ENCODE data around the gene IQSEC1.

IQSEC1 gene

GRCh38 chr3:13091898-13092611 lies 18.8 kb upstream of the IQSEC1 start:
- TF ChIP-seq RAD21 (IDR thresholded peaks at IDR 0.05; ENCODE audit: low read depth) = peak; percentile 96
- TF ChIP-seq CEBPB (IDR thresholded peaks at IDR 0.05) = no peak

- TF ChIP-seq CEBPB (IDR thresholded peaks at IDR 0.05) = no peak
- TF ChIP-seq ZBTB7A (IDR thresholded peaks at IDR 0.05; ENCODE audit: low read depth) = no peak
- TF ChIP-seq MAX (IDR thresholded peaks at IDR 0.05) = no peak
- TF ChIP-seq TEAD4 (IDR thresholded peaks at IDR 0.05) = no peak
- TF ChIP-seq RAD21 (IDR thresholded peaks at IDR 0.05; ENCODE audit: low read depth) = no peak
- no peak for TF ChIP-seq EP300 (IDR thresholded peaks at IDR 0.05; ENCODE audit: borderline replicate concordance)
- TF ChIP-seq TCF12 (IDR thresholded peaks at IDR 0.05; ENCODE audit: low read depth) = no peak
- TF ChIP-seq EGR1 (IDR thresholded peaks at IDR 0.05) = no peak
- no peak for TF ChIP-seq CREB1 (IDR thresholded peaks at IDR 0.05; ENCODE audit: low read depth)
- TF ChIP-seq YY1 (IDR thresholded peaks at IDR 0.05; ENCODE audit: low read depth) = no peak
- no peak for TF ChIP-seq REST (IDR thresholded peaks at IDR 0.05; ENCODE audit: low read depth)
- no peak for TF ChIP-seq USF1 (IDR thresholded peaks at IDR 0.05)
- TF ChIP-seq NFIC (IDR thresholded peaks at IDR 0.05) = no peak
- no peak for TF ChIP-seq FOXM1 (IDR thresholded peaks at IDR 0.05; ENCODE audit: borderline replicate concordance, low read depth)
- no peak for TF ChIP-seq TAF1 (IDR thresholded peaks at IDR 0.05; ENCODE audit: low read depth)
Observed at GRCh38 chr3:13088028-13089006, 15.1 kb upstream of the IQSEC1 start.

- TF ChIP-seq EGR1 (IDR thresholded peaks at IDR 0.05) = no peak
- no peak for TF ChIP-seq EP300 (IDR thresholded peaks at IDR 0.05; ENCODE audit: borderline replicate concordance)
- TF ChIP-seq CEBPB (IDR thresholded peaks at IDR 0.05) = no peak
- no peak for TF ChIP-seq MAX (IDR thresholded peaks at IDR 0.05)
- no peak for TF ChIP-seq TEAD4 (IDR thresholded peaks at IDR 0.05)
- TF ChIP-seq FOXM1 (IDR thresholded peaks at IDR 0.05; ENCODE audit: borderline replicate concordance, low read depth) = no peak
- TF ChIP-seq NFIC (IDR thresholded peaks at IDR 0.05) = no peak
- no peak for TF ChIP-seq RAD21 (IDR thresholded peaks at IDR 0.05; ENCODE audit: low read depth)
Observed at GRCh38 chr3:13087320-13087990, 14.2 kb upstream of the IQSEC1 start.

GRCh38 chr3:13086531-13086981 lies 13.3 kb upstream of the IQSEC1 start:
- TF ChIP-seq REST (IDR thresholded peaks at IDR 0.05; ENCODE audit: low read depth) (no peak), RAD21 (IDR thresholded peaks at IDR 0.05; ENCODE audit: low read depth) (no peak)

GRCh38 chr3:13085846-13086179 lies 12.6 kb upstream of the IQSEC1 start:
- TF ChIP-seq YY1 (IDR thresholded peaks at IDR 0.05; ENCODE audit: low read depth) (no peak), RAD21 (IDR thresholded peaks at IDR 0.05; ENCODE audit: low read depth) (no peak), MAX (IDR thresholded peaks at IDR 0.05) (no peak), EP300 (IDR thresholded peaks at IDR 0.05; ENCODE audit: borderline replicate concordance) (no peak), CREB1 (IDR thresholded peaks at IDR 0.05; ENCODE audit: low read depth) (no peak), FOXM1 (IDR thresholded peaks at IDR 0.05; ENCODE audit: borderline replicate concordance, low read depth) (no peak), NFIC (IDR thresholded peaks at IDR 0.05) (no peak), ZBTB7A (IDR thresholded peaks at IDR 0.05; ENCODE audit: low read depth) (no peak), EGR1 (IDR thresholded peaks at IDR 0.05) (no peak), TCF12 (IDR thresholded peaks at IDR 0.05; ENCODE audit: low read depth) (no peak), USF1 (IDR thresholded peaks at IDR 0.05) (no peak), TAF1 (IDR thresholded peaks at IDR 0.05; ENCODE audit: low read depth) (no peak), TEAD4 (IDR thresholded peaks at IDR 0.05) (no peak), REST (IDR thresholded peaks at IDR 0.05; ENCODE audit: low read depth) (no peak), CEBPB (IDR thresholded peaks at IDR 0.05) (no peak)

Measured in Ishikawa (cell line).